Epithelial cell of proximal tubule (primary cell): ENCODE measurements around the gene DEPDC1. TPM values are rescaled to one million over a fixed set of nuclear protein-coding genes. Genes with fewer than 3 reads are reported as not detected.
"Not testable (repeated sequence)": the region's sequence is repeated elsewhere in the genome, so short reads cannot be mapped to it uniquely, and the experiment has no call there.

Experiments
- DNase-seq: peaks from one replicate; pipeline ENCODE4 v3.0.0-alpha.2; 2011; ENCODE audit warnings: low read depth
- H3K4me3 ChIP-seq: 2 replicates; pipeline ENCODE4 v1.5.1; 2011; ENCODE audit warnings: low read depth, mild to moderate bottlenecking, low read length
- total RNA-seq: library from RNA; depleted of rRNA; stranded (reverse); fragments of >200 nt; gene quantifications from 2 replicates; pipeline ENCODE4 v1.2.3, GENCODE V29; 2015
- TF ChIP-seq, protein P1 (sequence below): conservative IDR thresholded peaks from 2 replicates; pipeline ENCODE4 v1.5.1; 2012; ENCODE audit warnings: low read depth, mild to moderate bottlenecking, low read length

The DEPDC1 gene
- total RNA-seq, 1 donor from 2014 or later, result 41.2 TPM

- DNase-seq, result no peak
- H3K4me3 ChIP-seq, result peak overlapping the region; percentile 13
Observed at GRCh38 chr1:68495532-68495931, 1.4 kb downstream of the DEPDC1 start.

DNA sequence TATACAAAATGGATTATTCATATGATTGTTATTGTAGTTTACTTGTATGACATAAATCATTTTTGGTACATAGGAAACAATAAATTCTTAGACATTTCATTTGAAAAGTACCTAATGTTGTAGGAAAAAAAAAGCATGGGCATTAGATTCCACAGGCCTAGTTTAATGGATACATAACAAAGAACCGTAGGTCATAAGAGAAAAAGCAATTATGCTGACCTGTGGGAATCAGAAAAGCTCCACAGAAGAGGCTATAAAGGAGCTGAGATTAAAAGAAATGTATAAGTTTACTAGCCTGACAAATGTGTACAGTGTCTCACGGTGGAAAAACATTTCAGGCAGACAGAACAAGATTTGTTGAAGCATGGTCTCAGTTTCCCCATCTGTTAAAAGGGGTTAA is 3.7 kb downstream of the DEPDC1 start:
- no peak overlapping the region for H3K4me3 ChIP-seq
- TF ChIP-seq, protein P1, sequence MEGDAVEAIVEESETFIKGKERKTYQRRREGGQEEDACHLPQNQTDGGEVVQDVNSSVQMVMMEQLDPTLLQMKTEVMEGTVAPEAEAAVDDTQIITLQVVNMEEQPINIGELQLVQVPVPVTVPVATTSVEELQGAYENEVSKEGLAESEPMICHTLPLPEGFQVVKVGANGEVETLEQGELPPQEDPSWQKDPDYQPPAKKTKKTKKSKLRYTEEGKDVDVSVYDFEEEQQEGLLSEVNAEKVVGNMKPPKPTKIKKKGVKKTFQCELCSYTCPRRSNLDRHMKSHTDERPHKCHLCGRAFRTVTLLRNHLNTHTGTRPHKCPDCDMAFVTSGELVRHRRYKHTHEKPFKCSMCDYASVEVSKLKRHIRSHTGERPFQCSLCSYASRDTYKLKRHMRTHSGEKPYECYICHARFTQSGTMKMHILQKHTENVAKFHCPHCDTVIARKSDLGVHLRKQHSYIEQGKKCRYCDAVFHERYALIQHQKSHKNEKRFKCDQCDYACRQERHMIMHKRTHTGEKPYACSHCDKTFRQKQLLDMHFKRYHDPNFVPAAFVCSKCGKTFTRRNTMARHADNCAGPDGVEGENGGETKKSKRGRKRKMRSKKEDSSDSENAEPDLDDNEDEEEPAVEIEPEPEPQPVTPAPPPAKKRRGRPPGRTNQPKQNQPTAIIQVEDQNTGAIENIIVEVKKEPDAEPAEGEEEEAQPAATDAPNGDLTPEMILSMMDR, result no peak
- DNase-seq, result no peak

More at GRCh38 chr1:68495532-68495931, 1.4 kb downstream of the DEPDC1 start:
- TF ChIP-seq, protein P1, result no peak

DNA sequence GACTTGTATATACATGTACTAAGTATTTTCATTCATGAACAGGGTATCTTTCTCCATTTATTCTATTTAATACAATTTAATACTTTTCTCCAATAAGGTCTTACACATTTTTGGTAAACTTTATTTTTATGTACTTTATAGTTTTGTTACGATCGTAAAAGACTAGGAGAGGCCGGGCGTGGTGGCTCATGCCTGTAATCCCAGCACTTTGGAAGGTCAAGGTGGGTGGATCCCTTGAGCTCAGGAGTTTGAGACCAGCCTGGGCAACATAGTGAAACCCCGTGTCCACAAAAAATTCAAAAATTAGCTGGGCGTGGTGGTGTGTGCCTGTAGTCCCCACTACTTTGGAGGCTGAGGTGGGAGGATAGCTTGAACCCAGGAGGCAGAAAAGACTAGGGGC is 4.6 kb downstream of the DEPDC1 start:
- not testable (repeated sequence) for DNase-seq

DNA sequence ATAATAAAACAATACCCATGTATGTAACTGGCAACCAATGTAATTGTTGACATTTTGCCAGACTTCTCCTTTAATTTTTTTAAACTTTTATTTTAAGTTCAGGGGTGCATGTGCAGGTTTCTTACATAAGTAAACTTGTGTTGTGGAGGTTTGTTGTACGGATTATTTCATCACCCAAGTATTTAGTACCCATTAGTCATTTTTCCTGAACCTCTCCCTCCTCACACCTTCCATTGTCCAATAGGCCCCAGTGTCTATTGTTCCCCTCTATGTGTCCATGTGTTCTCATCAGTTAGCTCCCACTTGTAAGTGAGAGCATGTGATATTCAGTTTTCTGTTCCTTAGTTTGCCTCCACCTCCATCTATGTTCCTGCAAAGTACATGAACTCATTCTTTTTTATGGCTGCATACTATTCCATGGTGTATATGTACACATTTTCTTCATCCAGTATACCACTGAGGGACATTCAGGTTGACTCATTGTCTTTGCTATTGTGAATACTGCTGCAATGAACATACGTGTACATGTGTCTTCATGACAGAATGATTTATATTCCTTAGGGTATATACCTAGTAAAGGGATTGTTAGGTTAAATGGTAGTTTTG is 6.7 kb downstream of the DEPDC1 start:
- TF ChIP-seq, protein P1, result no peak
- H3K4me3 ChIP-seq, result no peak overlapping the region
- no peak for DNase-seq

More for the DNA sequence above, 4.6 kb downstream of the DEPDC1 start:
- not testable (repeated sequence) for H3K4me3 ChIP-seq

DNA sequence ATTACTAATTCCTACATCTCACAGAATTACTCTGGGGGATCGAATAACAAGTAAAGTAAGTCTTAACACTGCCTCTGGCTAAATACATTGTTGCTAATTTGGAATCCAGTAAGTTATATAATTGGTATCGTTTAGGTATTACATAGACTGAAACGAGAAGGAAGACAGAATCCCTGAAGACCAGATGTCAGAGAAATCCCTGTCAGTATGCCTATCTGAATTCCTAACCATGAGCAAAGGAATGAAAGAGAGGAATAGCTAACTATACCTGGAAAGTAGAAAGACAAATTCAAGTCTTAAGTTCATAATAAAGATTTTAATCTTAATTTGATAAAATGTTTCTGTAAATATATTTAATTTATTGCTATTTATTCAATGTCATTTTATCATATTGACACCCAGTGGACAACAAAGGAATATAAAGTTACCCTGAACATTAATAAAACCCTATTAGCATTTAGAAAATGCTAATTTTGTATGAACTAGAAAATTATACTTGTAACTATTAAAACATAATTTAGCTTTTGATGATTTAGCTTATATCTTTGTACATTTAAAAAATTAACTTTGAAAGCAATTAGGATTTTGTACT is 11.4 kb downstream of the DEPDC1 start:
- H3K4me3 ChIP-seq, result no peak overlapping the region
- no peak for DNase-seq
- TF ChIP-seq, protein P1, result no peak

GRCh38 chr1:68484618-68485017 is 12.3 kb downstream of the DEPDC1 start:
- TF ChIP-seq, protein P1, result no peak
- H3K4me3 ChIP-seq, result no peak overlapping the region
- no peak for DNase-seq

DNA sequence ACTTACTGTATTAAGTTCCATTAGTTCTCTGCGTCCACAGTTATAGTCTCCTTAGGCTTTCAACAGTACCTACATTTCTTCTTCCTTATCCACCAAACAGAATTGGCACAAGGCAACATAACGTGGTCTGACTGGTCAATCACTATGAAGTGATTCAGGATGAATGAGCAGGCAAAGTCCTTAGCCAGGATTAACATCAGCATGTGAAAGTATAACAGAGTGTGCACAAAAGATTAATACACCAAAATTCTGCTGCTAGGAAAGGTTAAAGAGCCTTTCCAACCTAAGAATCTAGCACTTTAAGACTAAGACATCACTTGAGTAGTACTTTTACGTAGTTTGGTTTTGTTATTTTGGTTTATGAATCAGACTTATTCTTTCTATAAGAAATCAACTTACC is 15.8 kb downstream of the DEPDC1 start:
- no peak overlapping the region for H3K4me3 ChIP-seq
- TF ChIP-seq, protein P1, result no peak
- no peak for DNase-seq
